ENCODE results near the gene PPP1R2. TPM values are rescaled to one million over a fixed set of nuclear protein-coding genes. Genes with fewer than 3 reads are reported as not detected.

Gene PPP1R2
- total RNA-seq, 2 donors from 2014 or later = 55.6 to 69.0 TPM

- no peaks in the 10 kb centered on the region for H3K36me3 ChIP-seq
- no peak overlapping the region for H3K4me3 ChIP-seq
- H3K27me3 ChIP-seq (replicated peaks; ENCODE audit: insufficient read depth) = no peaks in the 10 kb centered on the region
- H3K4me1 ChIP-seq (ENCODE audit: control insufficient read depth in 1 of 2, low read depth in 2 of 2) = no peaks in the 10 kb centered on the region
- no peak for TF ChIP-seq CTCF (IDR thresholded peaks at IDR 0.05)
- no peak overlapping the region for H3K27ac ChIP-seq
- DNase-seq (ENCODE audit: low spot score) (no peak), ATAC-seq (ENCODE audit: insufficient number of reproducible peaks, low FRiP score, low read depth) (no peak)
- H3K9me3 ChIP-seq = no peaks in the 10 kb centered on the region
Observed at GRCh38 chr3:195466251-195466650, 76.9 kb downstream of the PPP1R2 start.

Other genes starting within 250 kb of the PPP1R2 start
- 10 to 100 TPM; 32.2 to 56.7 TPM for gene ACAP2, start 100.3 kb downstream of the PPP1R2 start, total RNA-seq
- 100 to 1,000 TPM; 135 to 153 TPM for gene APOD, start 40.6 kb upstream of the PPP1R2 start, total RNA-seq
- gene MUC20, start 177.7 kb upstream of the PPP1R2 start, total RNA-seq = 1 to 10 TPM; 3.4 to 6.8 TPM

Measured in thoracic aorta (tissue), 2 donors.